Kidney epithelial cell (primary cell): ENCODE results near the gene PRH1. TPM values are rescaled to one million over a fixed set of nuclear protein-coding genes. Genes with fewer than 3 reads are reported as not detected.
A peak's percentile ranks its signal among the peaks of the same experiment; 100 is the strongest.

Experiments used
- DNase-seq: peaks from one replicate; pipeline ENCODE4 v3.0.0-alpha.2; 2010; ENCODE audit warnings: low read depth
- H3K27me3 ChIP-seq: 2 replicates; pipeline ENCODE4 v1.6.0; 2011; ENCODE audit warnings: low read length; ENCODE audit not compliant: control insufficient read depth, insufficient read depth
- H3K36me3 ChIP-seq: 2 replicates; pipeline ENCODE4 v1.5.1; 2011; ENCODE audit warnings: low read length; ENCODE audit not compliant: control insufficient read depth, insufficient read depth
- H3K4me3 ChIP-seq: 2 replicates; pipeline ENCODE4 v1.5.1; 2011; ENCODE audit warnings: low read depth, mild to moderate bottlenecking, control low read depth, low read length
- CTCF ChIP-seq: IDR thresholded peaks from 2 replicates; pipeline ENCODE4 v1.5.1; 2011; ENCODE audit warnings: mild to moderate bottlenecking, moderate library complexity, low read length, control low read depth, inconsistent platforms; ENCODE audit not compliant: insufficient read depth, poor library complexity, severe bottlenecking
- total RNA-seq: library from RNA; depleted of rRNA; stranded (reverse); fragments of >200 nt; gene quantifications from 2 replicates; pipeline ENCODE4 v1.2.3, GENCODE V29; 2015

The PRH1 gene
- total RNA-seq, 1 donor from 2014 or later: 6.2 TPM

GRCh38 chr12:10889226-10889625 is 5.2 kb upstream of the PRH1 start:
- TF ChIP-seq CTCF: no peak
- Histone ChIP-seq H3K27me3 (no peaks in the 10 kb centered on the region), H3K4me3 (no peak overlapping the region), H3K36me3 (no peaks in the 10 kb centered on the region)
- no peak for DNase-seq

- H3K27me3 ChIP-seq: no peaks in the 10 kb centered on the region
- no peak for TF ChIP-seq CTCF
- DNase-seq: no peak
- H3K4me3 ChIP-seq: no peak overlapping the region
- H3K36me3 ChIP-seq: no peaks in the 10 kb centered on the region
Observed at GRCh38 chr12:10873378-10873777, 10.7 kb downstream of the PRH1 start.

- Histone ChIP-seq H3K36me3 (no peaks in the 10 kb centered on the region), H3K27me3 (no peaks in the 10 kb centered on the region), H3K4me3 (no peak overlapping the region)
- peak; percentile 4 for DNase-seq
- peak; percentile 26 for TF ChIP-seq CTCF
Observed at GRCh38 chr12:10867381-10867780, 16.7 kb downstream of the PRH1 start.

- TF ChIP-seq CTCF: no peak
- Histone ChIP-seq H3K27me3 (no peaks in the 10 kb centered on the region), H3K36me3 (no peaks in the 10 kb centered on the region), H3K4me3 (no peak overlapping the region)
- no peak for DNase-seq
Observed at GRCh38 chr12:10863512-10864218, 20.4 kb downstream of the PRH1 start.

- Histone ChIP-seq H3K36me3 (no peaks in the 10 kb centered on the region), H3K4me3 (no peak overlapping the region), H3K27me3 (no peaks in the 10 kb centered on the region)
- no peak for DNase-seq
- no peak for TF ChIP-seq CTCF
Observed at GRCh38 chr12:10861366-10861765, 22.7 kb downstream of the PRH1 start.

GRCh38 chr12:10855807-10856206 is 28.2 kb downstream of the PRH1 start:
- H3K27me3 ChIP-seq: no peaks in the 10 kb centered on the region
- DNase-seq: no peak
- H3K4me3 ChIP-seq: no peak overlapping the region
- no peaks in the 10 kb centered on the region for H3K36me3 ChIP-seq
- TF ChIP-seq CTCF: no peak
